ENCODE data around the gene ROR2. TPM values are rescaled to one million over a fixed set of nuclear protein-coding genes. Genes with fewer than 3 reads are reported as not detected.

ROR2 gene
- total RNA-seq, 8 experiments from 2014 or later: 0.32 to 26.3 (median 7.4) TPM

DNA sequence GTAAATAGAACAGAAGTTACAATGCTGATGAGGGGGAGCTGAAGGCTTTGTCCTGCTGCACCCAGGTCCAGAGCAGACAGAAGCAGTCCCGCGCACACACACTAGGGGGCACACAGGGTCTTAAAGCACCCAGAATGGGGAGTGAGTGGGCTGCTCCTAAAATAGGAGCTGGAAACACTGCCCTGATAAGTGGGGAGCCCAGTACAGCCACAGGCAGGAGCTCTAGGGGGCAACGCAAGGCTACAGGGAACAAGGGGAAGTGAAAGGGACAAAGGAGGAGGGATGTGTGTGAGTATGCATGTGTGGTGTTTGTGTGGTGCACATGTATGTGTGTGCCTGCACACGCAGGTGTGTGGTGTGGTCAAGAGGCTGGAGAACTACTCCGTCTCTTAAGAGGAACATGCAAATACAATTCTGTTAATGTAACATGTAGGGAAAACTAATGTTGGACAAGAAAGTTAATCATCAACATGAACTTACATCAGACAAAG lies 191.5 kb downstream of the ROR2 start:
- ATAC-seq (replicated peaks in 6 of 8): peak in 3 of 8 experiments; percentile 76 to 96 (median 84)
- 27 to 93% (median 70%) methylated on average over 1 to 4 of the region's 5 CpGs; no CpG with 5 or more reads in 3 of the 10 experiments for WGBS, 10 experiments

DNA sequence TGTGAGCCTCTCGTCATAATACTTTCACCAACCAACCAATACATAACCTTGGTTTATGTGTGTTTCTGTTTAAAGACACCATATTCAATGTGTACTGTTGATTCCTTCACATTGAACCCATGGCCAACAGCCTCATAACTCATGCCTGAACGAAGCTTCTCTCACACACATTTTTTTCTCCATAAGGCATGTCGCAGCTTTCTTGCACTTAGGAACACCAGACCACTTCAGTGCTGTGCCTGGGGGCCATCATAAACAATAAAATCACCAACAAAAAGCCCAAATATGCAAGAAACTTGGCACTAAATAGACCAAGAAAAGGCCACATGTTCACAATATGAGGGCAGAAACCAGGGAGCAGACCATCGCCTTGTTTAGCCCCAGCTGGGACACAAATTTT lies 192.2 kb downstream of the ROR2 start:
- H3K4me3 ChIP-seq: no peak overlapping the region
- in situ Hi-C loops (cut with MboI; ENCODE audit: low pct_unique_long_range_greater_than_20kb in 2 of 9, low sequenced_read_pairs in 9 of 9, unreplicated experiment in 9 of 9): loop anchor here in 2 of 9 experiments (25.0 kb wide), 1 partner anchor 180 kb away; no protein-coding TSS in a partner anchor
- no peak overlapping the region for H3K27ac ChIP-seq
- WGBS, 10 experiments: 0 to 100% (median 85%) methylated on average over 1 to 4 of the region's 4 CpGs; no CpG with 5 or more reads in 2 of the 10 experiments
- no peaks in the 10 kb centered on the region for H3K4me1 ChIP-seq (replicated peaks in 1 of 2)
- ATAC-seq (replicated peaks in 6 of 8): no peak

More for the DNA sequence above, 191.5 kb downstream of the ROR2 start:
- Histone ChIP-seq H3K4me3 (no peak overlapping the region), H3K4me1 (replicated peaks in 1 of 2) (no peaks in the 10 kb centered on the region), H3K27ac (no peak overlapping the region)
- in situ Hi-C loops (cut with MboI; ENCODE audit: low pct_unique_long_range_greater_than_20kb in 2 of 9, low sequenced_read_pairs in 9 of 9, unreplicated experiment in 9 of 9): loop anchor here in 2 of 9 experiments (25.0 kb wide), 1 partner anchor 179 kb away; no protein-coding TSS in a partner anchor

DNA sequence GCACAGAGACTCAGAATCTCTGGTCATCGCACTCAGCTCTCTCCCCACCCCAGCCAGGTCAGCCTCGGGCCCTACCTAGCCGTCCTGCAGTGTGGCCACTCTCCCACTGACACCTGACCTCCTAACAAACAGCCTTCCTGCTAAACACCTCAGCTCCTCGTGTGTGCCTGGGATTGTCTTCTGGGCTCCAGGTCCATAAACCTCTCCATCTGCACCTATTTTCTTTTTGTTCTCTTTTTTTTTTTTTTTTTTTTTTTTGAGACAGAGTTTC lies 193.6 kb downstream of the ROR2 start:
- WGBS, 10 experiments: 81 to 100% (median 100%) methylated on average over 1 to 4 of the region's 4 CpGs; no CpG with 5 or more reads in 5 of the 10 experiments
- no peak overlapping the region for H3K27ac ChIP-seq
- in situ Hi-C loops (cut with MboI; ENCODE audit: low pct_unique_long_range_greater_than_20kb in 2 of 9, low sequenced_read_pairs in 9 of 9, unreplicated experiment in 9 of 9): loop anchor here in 2 of 9 experiments (25.0 kb wide), 1 partner anchor 181 kb away; no protein-coding TSS in a partner anchor
- ATAC-seq (replicated peaks in 6 of 8): no peak
- no peak overlapping the region for H3K4me3 ChIP-seq
- no peaks in the 10 kb centered on the region for H3K4me1 ChIP-seq (replicated peaks in 1 of 2)

DNA sequence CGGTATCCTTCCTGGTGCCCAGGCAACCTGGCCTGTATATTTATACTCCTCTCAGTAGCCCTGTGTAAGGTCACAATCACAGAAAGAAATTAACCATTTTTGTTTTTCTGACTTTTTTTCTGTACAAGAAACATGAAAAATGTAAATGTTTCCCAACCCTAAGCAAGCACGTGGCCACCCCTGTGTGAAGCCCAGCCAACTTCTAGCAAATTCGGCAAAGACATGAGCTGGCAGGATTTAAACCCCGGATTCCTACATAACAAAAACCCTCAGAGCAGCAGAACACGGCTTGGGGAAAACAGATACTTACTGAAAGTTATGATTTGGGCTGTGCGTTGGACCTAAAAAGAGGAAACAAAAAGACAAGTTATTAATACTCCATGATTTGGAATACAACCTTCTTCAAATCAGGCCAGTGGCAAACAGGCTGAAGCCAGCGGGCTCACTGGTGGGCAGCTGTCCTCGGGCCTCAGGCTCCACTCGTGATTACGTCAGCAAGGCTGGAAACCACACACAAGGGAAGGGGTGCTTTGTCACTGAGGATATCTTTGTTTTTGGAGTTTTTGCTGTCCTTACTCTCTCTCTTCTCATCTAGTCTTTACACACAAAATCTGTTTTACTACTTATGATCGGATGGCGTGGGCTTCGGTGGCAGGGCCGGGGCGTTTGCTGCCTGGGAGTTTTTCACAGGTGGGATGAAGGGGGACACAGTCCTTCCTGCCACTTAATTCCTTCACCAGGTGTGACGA lies 194.1 kb downstream of the ROR2 start:
- in situ Hi-C loops (cut with MboI; ENCODE audit: low pct_unique_long_range_greater_than_20kb in 2 of 9, low sequenced_read_pairs in 9 of 9, unreplicated experiment in 9 of 9): loop anchor here in 2 of 9 experiments (25.0 kb wide), 1 partner anchor 181 kb away; no protein-coding TSS in a partner anchor
- 36 to 100% (median 86%) methylated on average over 1 to 14 of the region's 16 CpGs for WGBS, 10 experiments
- ATAC-seq (replicated peaks in 6 of 8): no peak
- no peaks in the 10 kb centered on the region for H3K4me1 ChIP-seq (replicated peaks in 1 of 2)
- no peak overlapping the region for H3K4me3 ChIP-seq
- no peak overlapping the region for H3K27ac ChIP-seq

DNA sequence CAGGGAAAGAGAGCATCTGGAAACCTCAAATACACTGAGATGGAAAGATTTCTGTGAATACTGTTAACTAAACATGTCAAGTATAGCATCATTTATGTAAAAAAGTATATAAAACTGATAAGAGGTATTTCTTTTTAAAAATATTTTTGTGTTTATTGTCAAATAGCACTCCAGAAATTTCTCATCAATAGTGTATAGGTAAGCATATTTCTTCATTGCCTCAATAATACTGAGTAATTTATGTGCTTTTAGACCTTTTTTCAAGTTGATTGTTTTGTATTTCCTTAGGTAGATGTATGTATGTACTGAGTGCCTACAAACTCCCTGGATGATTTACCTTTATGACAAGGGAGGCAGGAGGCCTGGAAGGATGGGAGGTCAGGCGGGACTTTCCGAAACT lies 196.3 kb downstream of the ROR2 start:
- Histone ChIP-seq H3K4me1 (replicated peaks in 1 of 2) (no peaks in the 10 kb centered on the region), H3K4me3 (no peak overlapping the region), H3K27ac (no peak overlapping the region)
- in situ Hi-C loops (cut with MboI; ENCODE audit: low pct_unique_long_range_greater_than_20kb in 2 of 9, low sequenced_read_pairs in 9 of 9, unreplicated experiment in 9 of 9): loop anchor here in 2 of 9 experiments (25.0 kb wide), 1 partner anchor 184 kb away; no protein-coding TSS in a partner anchor
- ATAC-seq (replicated peaks in 6 of 8): no peak
- WGBS, 10 experiments: 50 to 100% (median 71%) methylated on average over 2 of the region's 2 CpGs; no CpG with 5 or more reads in 2 of the 10 experiments

DNA sequence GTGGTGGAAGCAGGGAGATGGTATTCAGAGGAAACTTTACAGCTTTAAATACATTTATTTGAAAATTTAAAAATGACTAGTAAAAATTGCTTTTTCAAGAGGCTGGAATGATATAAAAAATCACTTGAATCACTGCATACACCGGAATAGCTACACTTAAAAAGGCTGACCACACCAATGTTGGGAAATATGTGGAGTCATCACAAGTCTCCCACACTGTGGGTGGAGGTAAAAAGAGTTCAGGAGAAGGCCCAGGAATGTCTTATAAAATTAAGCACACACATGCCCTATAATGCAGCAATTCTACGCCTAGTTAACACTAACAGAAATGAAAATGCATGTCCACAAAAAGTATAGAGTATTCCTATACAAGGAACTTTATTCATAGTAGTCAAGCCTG lies 198.1 kb downstream of the ROR2 start:
- in situ Hi-C loops (cut with MboI; ENCODE audit: low pct_unique_long_range_greater_than_20kb in 2 of 9, low sequenced_read_pairs in 9 of 9, unreplicated experiment in 9 of 9): loop anchor here in 2 of 9 experiments (25.0 kb wide), 1 partner anchor 185 kb away; no protein-coding TSS in a partner anchor
- peak in 3 of 8 experiments; percentile 39 to 80 (median 78) for ATAC-seq (replicated peaks in 6 of 8)
- Histone ChIP-seq H3K27ac (no peak overlapping the region), H3K4me1 (replicated peaks in 1 of 2) (no peaks in the 10 kb centered on the region), H3K4me3 (no peak overlapping the region)
- WGBS, 10 experiments: 23 to 100% (median 75%) methylated on average over 1 to 2 of the region's 2 CpGs; no CpG with 5 or more reads in 1 of the 10 experiments

DNA sequence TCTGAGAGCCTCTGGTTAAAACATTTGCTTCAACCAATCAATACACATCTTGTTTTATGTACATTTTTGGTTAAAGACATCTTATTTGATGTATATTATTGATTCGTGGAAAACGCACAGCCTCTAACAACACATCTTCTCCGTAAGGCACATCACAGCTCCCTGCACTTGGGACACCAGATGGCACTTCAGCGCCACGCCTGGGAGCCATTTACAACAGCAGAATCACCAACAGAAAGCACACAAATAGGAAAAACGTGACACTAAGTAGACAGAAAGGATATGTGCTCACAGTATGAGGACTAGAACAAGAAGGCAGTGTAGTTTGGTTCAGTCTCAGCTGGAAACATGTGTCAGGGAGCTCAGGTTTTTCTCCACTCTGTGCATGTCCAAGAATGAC lies 199.7 kb downstream of the ROR2 start:
- in situ Hi-C loops (cut with MboI; ENCODE audit: low pct_unique_long_range_greater_than_20kb in 2 of 9, low sequenced_read_pairs in 9 of 9, unreplicated experiment in 9 of 9): loop anchor here in 2 of 9 experiments (25.0 kb wide), 1 partner anchor 187 kb away; no protein-coding TSS in a partner anchor
- Histone ChIP-seq H3K4me3 (no peak overlapping the region), H3K27ac (no peak overlapping the region), H3K4me1 (replicated peaks in 1 of 2) (no peaks in the 10 kb centered on the region)
- WGBS, 10 experiments: 15 to 85% (median 80%) methylated on average over 1 to 6 of the region's 6 CpGs; no CpG with 5 or more reads in 1 of the 10 experiments
- peak in 7 of 8 experiments; percentile 21 to 70 (median 56) for ATAC-seq (replicated peaks in 6 of 8)

DNA sequence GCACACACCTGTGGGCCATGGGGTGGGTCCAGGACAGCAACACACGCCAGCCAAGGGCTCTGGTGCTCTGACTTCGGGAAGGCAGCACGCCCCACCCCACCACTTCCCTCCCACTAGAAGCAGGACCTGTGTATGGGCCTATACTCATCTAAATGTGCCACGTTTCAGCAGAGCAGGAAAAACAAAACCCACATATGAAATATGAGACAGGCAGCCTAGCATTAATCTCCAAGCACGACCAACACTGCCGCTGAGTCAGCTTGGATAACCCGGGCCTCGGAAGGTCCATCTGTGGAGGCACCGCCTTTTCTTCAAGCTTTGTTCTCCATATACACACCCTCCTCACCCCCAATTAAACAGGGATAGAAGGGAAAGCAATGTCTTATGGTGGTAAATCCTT lies 203.1 kb downstream of the ROR2 start:
- ATAC-seq (replicated peaks in 6 of 8): peak in 5 of 8 experiments; percentile 19 to 88 (median 54)
- no peak overlapping the region for H3K4me3 ChIP-seq
- H3K27ac ChIP-seq: no peak overlapping the region
- 33 to 93% (median 89%) methylated on average over 1 to 7 of the region's 9 CpGs; no CpG with 5 or more reads in 5 of the 10 experiments for WGBS, 10 experiments
- in situ Hi-C loops (cut with MboI; ENCODE audit: low pct_unique_long_range_greater_than_20kb in 2 of 9, low sequenced_read_pairs in 9 of 9, unreplicated experiment in 9 of 9): loop anchor here in 2 of 9 experiments (25.0 kb wide), 3 partner anchors 90 to 835 kb away; partner anchors contain the start of gene ROR2 (in 1 of the 2)
- H3K4me1 ChIP-seq (replicated peaks in 1 of 2): no peaks in the 10 kb centered on the region

DNA sequence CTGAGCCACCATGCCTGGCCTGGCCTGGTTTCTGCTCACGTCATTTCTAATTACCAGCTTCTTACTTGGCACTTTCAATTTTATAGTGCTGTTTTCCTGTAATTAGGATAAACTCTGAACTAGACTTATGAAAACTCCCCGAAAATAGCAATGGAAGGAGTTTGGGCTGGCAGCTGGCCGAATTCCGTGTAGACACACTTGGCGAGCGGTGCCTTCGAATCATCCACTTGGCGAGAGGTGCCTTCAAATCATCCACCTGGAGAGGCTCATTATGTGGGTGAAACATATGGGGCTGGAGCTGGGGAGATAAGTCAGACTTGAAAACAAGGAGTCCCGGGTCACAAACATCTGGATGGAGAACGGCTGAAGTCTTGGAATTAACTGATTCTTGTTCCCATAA lies 203.7 kb downstream of the ROR2 start:
- no peak overlapping the region for H3K4me3 ChIP-seq
- no peak overlapping the region for H3K27ac ChIP-seq
- 61 to 100% (median 96%) methylated on average over 1 to 10 of the region's 10 CpGs; no CpG with 5 or more reads in 1 of the 10 experiments for WGBS, 10 experiments
- no peaks in the 10 kb centered on the region for H3K4me1 ChIP-seq (replicated peaks in 1 of 2)
- no peak for ATAC-seq (replicated peaks in 6 of 8)
- in situ Hi-C loops (cut with MboI; ENCODE audit: low pct_unique_long_range_greater_than_20kb in 2 of 9, low sequenced_read_pairs in 9 of 9, unreplicated experiment in 9 of 9): loop anchor here in 2 of 9 experiments (25.0 kb wide), 3 partner anchors 91 to 834 kb away; partner anchors contain the start of gene ROR2 (in 1 of the 2)

DNA sequence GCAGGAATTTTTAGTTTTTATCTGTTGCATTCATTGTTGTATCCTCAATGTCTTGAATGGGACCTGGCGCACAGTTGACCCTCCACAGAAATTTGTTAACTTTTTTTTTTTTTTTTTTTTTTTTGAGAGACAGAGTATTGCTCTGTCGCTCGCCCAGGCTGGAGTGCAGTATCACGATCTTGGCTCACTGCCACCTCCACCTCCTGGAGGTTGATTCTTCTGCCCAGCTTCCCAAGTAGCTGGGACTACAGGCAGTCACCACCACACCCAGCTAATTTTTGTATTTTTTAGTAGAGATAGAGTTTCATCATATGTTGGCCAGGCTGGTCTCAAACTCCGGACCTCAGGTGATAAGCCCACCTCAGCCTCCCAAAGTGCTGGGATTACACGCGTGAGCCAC lies 205.9 kb downstream of the ROR2 start:
- no peak overlapping the region for H3K4me3 ChIP-seq
- ATAC-seq (replicated peaks in 6 of 8): no peak
- 61 to 100% (median 100%) methylated on average over 1 to 7 of the region's 7 CpGs; no CpG with 5 or more reads in 1 of the 10 experiments for WGBS, 10 experiments
- H3K4me1 ChIP-seq (replicated peaks in 1 of 2): peaks cover 0 to 3% of the 10 kb centered on the region in 2 donors
- in situ Hi-C loops (cut with MboI; ENCODE audit: low pct_unique_long_range_greater_than_20kb in 2 of 9, low sequenced_read_pairs in 9 of 9, unreplicated experiment in 9 of 9): loop anchor here in 2 of 9 experiments (25.0 kb wide), 3 partner anchors 93 to 832 kb away; partner anchors contain the start of gene ROR2 (in 1 of the 2)
- H3K27ac ChIP-seq: no peak overlapping the region

DNA sequence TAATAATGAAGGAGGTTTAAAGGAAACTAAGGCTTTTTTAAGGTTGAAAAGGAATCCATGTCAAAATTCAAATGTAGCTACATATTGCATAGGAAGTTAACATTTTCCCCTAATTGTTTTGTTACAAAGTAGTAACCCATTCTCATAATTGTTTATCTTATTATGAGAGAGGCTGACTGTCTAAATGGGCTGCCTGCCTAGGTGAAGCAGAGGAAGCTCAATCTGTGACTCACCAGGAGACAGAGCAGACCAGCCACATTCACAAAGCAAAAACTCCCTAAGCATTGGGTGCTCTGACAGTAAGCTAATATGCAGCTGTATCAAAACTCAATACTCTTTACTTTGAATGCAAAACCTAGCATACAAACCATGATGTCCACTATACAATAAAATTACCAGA lies 208.5 kb downstream of the ROR2 start:
- Histone ChIP-seq H3K4me3 (no peak overlapping the region), H3K27ac (no peak overlapping the region), H3K4me1 (replicated peaks in 1 of 2) (peaks cover 0 to 3% of the 10 kb centered on the region in 2 donors)
- in situ Hi-C loops (cut with MboI; ENCODE audit: low pct_unique_long_range_greater_than_20kb in 2 of 9, low sequenced_read_pairs in 9 of 9, unreplicated experiment in 9 of 9): loop anchor here in 2 of 9 experiments (25.0 kb wide), 3 partner anchors 96 to 829 kb away; partner anchors contain the start of gene ROR2 (in 1 of the 2)
- ATAC-seq (replicated peaks in 6 of 8): peak in 1 of 8 experiments; percentile 56

DNA sequence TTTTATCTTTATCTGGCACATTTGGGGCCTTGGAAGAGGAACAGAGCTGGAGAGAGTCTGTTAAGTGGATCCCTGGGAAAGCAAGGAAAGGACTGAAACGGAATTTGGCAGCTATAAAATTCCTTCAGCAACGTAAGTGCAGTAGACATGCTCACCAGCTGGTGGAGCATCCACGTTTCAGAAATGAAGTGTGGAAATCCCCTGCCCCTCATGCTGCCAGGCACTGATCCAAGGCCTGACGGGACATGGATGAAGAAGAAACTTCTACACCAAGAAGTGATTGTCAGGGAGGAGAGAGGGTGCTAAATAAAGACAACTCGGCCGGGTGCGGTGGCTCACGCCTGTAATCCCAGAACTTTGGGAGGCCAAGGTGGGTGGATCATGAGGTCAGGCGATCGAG lies 209.3 kb downstream of the ROR2 start:
- WGBS, 10 experiments: 0 to 100% (median 55%) methylated on average over 1 to 5 of the region's 10 CpGs; no CpG with 5 or more reads in 6 of the 10 experiments
- peaks cover 0 to 3% of the 10 kb centered on the region in 2 donors for H3K4me1 ChIP-seq (replicated peaks in 1 of 2)
- ATAC-seq (replicated peaks in 6 of 8): peak in 3 of 8 experiments; percentile 29 to 51 (median 48)
- no peak overlapping the region for H3K27ac ChIP-seq
- in situ Hi-C loops (cut with MboI; ENCODE audit: low pct_unique_long_range_greater_than_20kb in 2 of 9, low sequenced_read_pairs in 9 of 9, unreplicated experiment in 9 of 9): loop anchor here in 2 of 9 experiments (25.0 kb wide), 3 partner anchors 97 to 828 kb away; partner anchors contain the start of gene ROR2 (in 1 of the 2)
- H3K4me3 ChIP-seq: no peak overlapping the region
